HG03571 (cell line): ENCODE data around the gene TWSG1.

ENCODE experiments used
- ATAC-seq: cut with Tn5 transposase; IDR thresholded peaks from one replicate; pipeline ENCODE4 v1.9.1; 2021; ENCODE audit not compliant: unreplicated experiment

The TWSG1 gene

GRCh38 chr18:9334329-9334972 lies at the start of gene TWSG1:
Gene TWSG1, plus strand, starts transcription at chr18:9334773. Its CDS starts 2,457 bp downstream, at chr18:9337230.
- peak; percentile 79 for ATAC-seq

- ATAC-seq, result no peak
Observed at GRCh38 chr18:9285604-9286003, 49.0 kb upstream of the TWSG1 start.

DNA sequence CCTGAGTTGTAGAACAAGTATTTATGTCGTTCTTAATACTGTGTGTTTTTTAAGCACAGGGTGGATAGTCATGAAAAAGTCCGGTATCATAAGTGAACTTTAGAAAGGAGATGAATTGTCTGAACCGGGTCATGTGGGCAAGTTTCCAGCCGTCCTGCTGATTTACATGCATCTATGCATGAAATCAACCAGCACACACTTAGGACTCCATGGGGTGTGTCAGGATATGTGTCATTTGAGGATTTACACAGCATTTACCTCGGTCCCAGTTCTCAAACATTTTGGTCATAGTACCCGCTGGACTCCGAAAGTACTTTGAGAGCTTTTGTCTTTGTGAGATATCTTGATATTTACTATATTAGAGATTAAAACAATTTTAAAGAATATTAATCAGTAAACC lies 47.5 kb upstream of the TWSG1 start:
- no peak for ATAC-seq

GRCh38 chr18:9289698-9290097 lies 44.9 kb upstream of the TWSG1 start:
- ATAC-seq, result no peak

GRCh38 chr18:9290156-9290555 lies 44.4 kb upstream of the TWSG1 start:
- ATAC-seq, result no peak

GRCh38 chr18:9292047-9292446 lies 42.5 kb upstream of the TWSG1 start:
- no peak for ATAC-seq

GRCh38 chr18:9293948-9294347 lies 40.6 kb upstream of the TWSG1 start:
- ATAC-seq, result no peak

GRCh38 chr18:9296233-9297006 lies 38.2 kb upstream of the TWSG1 start:
- ATAC-seq, result no peak

- ATAC-seq, result no peak
Observed at GRCh38 chr18:9297007-9297393, 37.6 kb upstream of the TWSG1 start.

- ATAC-seq, result no peak
Observed at GRCh38 chr18:9304388-9305070, 30.0 kb upstream of the TWSG1 start.

- ATAC-seq, result no peak
Observed at GRCh38 chr18:9319333-9319732, 15.2 kb upstream of the TWSG1 start.

GRCh38 chr18:9321017-9321452 lies 13.5 kb upstream of the TWSG1 start:
- ATAC-seq, result no peak

- no peak for ATAC-seq
Observed at GRCh38 chr18:9321736-9322135, 12.8 kb upstream of the TWSG1 start.

DNA sequence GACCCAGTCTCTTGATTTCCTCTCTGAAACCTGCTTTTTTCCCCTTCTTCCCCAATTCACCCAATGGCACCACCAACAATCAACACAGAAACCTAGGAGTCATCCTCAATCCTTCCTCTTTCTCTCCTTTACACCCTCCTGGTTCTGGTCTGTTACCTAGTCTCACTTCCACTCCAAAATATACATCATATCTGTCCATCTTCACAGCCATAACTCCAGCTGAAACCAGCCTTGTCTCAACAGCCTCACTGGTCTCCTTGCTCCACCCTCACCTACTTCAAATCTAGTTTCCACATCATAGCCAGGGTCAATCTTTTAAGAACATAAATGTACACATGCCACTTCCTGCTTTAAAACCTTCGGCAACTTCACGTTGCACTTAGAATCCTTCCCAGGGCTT lies 11.8 kb upstream of the TWSG1 start:
- ATAC-seq, result no peak

- no peak for ATAC-seq
Observed at GRCh38 chr18:9323750-9324445, 10.7 kb upstream of the TWSG1 start.

GRCh38 chr18:9325716-9326115 lies 8.9 kb upstream of the TWSG1 start:
- no peak for ATAC-seq

DNA sequence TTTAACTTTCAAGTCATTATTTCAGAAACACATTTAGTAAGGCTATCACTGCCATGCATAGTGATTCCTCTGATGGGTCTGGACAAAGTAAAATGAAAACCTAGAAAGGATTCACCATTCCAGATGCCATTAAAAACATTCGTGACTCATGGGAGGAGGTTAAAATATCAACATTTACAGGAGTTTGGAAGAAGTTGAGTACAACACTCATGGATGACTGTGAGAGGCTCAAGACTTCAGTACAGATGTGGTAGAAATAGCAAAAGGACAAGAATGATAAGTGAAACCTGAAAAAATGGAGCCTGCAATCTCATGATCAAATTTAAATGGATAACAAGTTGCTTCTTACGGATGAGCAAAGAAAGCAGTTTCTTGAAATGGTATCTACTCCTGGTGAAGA lies 5.8 kb upstream of the TWSG1 start:
- ATAC-seq, result no peak

GRCh38 chr18:9329471-9329870 lies 5.1 kb upstream of the TWSG1 start:
- no peak for ATAC-seq

DNA sequence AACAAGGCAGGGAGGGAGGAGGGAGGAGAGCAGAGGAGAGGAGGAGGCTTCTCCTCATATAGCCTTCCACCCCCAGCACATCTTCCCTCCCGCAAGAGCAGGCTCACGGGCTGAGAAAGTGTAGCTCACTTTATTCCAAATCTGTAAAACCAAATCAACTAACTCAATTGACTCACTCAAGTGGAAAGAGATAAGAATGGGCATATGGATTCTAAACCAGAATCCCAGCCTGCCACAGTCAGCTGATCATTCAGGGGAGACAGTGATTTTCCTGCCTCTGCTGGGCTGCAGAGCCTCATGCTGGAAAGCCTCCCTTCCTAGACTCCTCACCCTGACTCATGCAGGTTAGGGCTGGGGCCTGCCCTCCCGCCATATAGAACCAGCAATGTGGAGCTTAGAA lies 4.2 kb upstream of the TWSG1 start:
- no peak for ATAC-seq

DNA sequence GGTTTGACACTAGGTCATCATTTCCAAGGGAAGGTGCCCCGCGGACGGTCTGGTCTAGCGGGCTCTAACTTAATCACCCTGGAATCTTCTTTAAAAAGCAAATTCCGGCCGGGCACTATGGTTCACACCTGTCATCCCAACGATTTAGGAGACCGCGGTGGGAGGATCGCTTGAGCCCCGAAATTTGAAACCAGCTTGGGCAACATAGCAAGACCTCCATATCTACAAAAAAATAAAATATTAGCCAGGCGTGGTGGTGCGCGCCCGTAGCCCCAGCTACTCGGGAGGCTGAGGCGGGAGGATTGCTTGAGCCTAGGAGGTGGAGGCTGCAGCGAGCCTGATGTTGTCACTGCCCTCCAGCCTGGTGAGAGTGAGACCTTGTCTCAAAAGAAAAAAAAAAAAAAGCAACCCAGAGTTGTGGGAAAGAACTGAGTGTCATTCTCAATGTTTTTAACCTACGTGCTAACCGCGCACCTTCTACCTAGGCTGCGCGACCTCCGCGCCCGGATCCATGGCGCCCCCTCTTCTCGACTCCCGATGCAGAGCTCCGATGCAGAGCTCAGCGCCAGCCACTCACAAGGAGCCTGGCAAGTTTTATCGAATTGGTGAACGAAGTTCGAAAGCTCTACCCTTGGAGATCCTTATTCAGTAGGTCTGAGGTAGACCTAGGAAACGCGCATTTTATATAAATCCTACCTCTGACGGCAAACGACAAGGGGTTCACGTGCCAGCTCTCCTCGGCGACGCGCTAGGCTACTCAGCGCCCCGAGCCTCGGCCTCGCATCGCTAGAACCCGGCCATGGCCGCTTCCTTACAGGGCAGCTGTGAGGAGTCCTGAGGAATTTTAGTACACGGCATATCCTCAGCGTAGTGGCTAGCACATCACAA lies 888 bp upstream of the TWSG1 start:
- ATAC-seq, result peak; percentile 38
